Adrenal gland (tissue), 5 donors: ENCODE measurements around the gene DOCK4.

Experiments used
- CTCF ChIP-seq, 6 experiments: fragments of 450-650 bp in 4 of 6; fragments of 200-600 bp in 2 of 6; sonication (generic) in 1 of 6; IDR thresholded peaks; 1 replicate in 5 of 6; 2 replicates in 1 of 6; pipeline versions ENCODE4 v1.5.1 to v1.8.0; 2016 to 2021; ENCODE audit warnings: antibody characterized with exemption in 6 of 6, mild to moderate bottlenecking in 2 of 6, moderate library complexity in 1 of 6
- POLR2A ChIP-seq, 2 donors: fragments of 450-650 bp; IDR thresholded peaks; one replicate each; pipeline ENCODE4 v1.6.1; 2017; ENCODE audit warnings: antibody characterized with exemption in 2 of 2, mild to moderate bottlenecking in 2 of 2, moderate library complexity in 1 of 2
- donor health status: DM: no; HTN: no; CAD: no.

- TF ChIP-seq POLR2A (IDR thresholded peaks at IDR 0.05) (no peak), CTCF (IDR thresholded peaks at IDR 0.05) (no peak)
Measured at GRCh38 chr7:112110651-112111050, 95.5 kb downstream of the DOCK4 start.
